GM18873 (cell line): ENCODE results near the gene MIS12.
A peak's percentile ranks its signal among the peaks of the same experiment; 100 is the strongest.

Experiments used
- ATAC-seq: cut with Tn5 transposase; IDR thresholded peaks from one replicate; pipeline ENCODE4 v1.9.1; 2021; ENCODE audit warnings: mild to moderate bottlenecking, moderate library complexity, moderate number of reproducible peaks; ENCODE audit not compliant: unreplicated experiment, low FRiP score

Gene MIS12, protein sequence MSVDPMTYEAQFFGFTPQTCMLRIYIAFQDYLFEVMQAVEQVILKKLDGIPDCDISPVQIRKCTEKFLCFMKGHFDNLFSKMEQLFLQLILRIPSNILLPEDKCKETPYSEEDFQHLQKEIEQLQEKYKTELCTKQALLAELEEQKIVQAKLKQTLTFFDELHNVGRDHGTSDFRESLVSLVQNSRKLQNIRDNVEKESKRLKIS

DNA sequence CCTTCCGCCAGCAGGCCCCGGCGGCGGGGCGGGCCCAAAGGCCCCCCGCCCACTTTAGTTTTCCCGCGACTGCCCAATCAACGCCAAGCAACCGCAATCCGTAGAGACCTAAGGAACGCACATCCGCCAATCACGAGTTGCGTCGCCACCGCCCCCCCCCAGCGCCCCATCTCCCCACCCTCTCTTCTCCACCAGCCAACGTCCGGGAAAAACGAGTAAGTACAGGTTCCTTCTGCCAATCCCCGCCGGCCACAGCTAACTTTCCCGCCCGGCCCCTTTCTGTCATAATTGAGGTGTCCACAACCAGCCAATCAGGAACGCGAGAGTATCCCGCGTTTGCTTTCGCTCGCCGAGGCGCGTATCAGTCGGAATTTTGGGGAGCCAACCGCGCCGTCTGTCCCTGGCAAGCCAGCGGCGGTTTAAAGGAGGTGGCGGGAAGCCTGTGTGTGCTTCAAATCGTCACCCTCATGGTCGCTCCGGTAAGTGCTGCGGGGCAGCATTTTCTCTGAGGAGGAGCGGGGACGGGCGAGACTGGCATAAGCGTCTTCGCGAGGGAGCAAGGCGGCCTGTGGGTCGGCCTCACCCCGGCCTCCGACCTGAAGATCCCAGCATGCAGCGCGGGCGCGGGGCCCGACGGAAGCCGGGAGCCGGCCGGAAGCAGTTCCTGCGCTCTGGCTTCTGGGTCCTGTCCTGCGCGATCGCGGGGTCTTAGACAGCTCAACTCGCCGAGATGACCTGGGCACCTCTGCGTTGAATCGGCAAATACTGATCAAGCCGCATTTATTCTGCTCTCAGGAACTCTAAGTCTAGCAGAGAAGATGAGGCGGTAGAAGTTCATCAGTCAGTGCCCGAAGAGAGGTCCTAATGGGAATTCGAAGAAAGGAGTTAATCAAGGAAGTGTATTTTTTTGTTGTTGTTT is at the start of gene MIS12:
TSS of gene MIS12 (plus strand) at position 361 of the 919 bp plus-strand sequence. CDS start 2,297 bp downstream, outside the sequence.
- ATAC-seq: peak; percentile 78

DNA sequence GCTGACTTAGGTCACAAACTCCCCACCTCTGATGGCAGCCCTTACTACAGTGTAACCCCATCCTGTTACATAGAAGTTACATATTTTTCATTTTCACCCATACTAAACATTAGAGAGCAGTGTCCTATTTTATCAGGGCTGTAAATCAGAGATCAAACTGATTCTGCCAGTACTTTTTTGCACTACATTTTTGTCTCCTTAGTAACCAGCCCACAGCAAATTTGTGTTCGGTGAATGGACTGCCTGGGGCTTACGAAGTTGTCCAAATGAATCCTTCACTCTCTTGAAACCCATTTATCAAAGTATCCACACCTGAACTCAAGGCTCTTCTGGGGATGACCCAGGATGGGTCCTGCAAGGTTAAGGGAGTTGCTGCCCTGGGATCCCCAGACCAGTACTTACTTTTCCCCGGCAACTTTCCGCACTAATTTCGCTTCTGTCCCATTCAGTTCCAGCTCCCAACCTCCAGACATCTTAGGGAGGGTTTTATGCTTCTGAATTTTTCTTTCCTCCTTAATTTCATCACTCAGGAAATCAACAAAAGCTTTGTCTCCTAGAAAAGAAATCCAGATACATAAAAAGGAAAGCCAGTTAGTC is 48.5 kb upstream of the MIS12 start:
- ATAC-seq: no peak

DNA sequence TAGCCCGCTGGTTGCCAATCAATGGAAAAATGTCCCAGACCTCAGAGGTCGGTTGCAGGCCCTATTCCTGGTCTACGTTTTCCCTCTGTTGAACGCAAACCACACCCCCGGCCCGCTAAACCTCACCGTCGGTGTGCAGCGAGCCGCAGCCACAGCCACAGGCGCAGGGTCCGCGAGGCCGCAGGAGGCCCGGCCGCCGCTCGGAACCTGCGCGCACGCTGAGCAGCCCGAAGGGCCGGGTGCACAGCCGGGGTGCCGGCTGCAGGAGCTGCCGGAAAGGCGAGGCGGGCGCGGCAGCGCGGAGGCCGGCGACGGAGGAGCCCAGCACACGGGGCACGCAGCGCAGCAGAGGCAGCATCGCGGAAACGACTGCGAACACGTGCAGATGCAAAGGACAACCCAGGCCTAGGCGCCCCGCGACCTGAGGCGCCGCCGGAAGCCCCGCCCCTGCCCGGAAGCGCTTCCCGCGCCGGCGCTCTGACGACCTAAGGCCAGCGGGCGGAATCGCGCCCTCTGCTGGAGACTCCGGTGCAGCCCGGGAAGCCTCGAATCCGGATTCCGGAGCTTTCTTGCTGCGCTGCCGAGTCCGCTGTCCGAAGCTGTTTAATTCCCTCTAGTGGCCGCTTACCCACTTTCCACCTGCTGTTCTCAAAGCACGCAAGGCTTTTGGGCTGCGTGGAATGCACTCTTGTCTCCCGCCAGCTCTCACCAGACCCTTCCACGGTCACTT is 47.5 kb upstream of the MIS12 start, which contains the start of gene C1QBP:
TSS of gene C1QBP (minus strand) at position 440 of the 730 bp plus-strand sequence. CDS start at position 358, 82 bp downstream.
- peak; percentile 65 for ATAC-seq

DNA sequence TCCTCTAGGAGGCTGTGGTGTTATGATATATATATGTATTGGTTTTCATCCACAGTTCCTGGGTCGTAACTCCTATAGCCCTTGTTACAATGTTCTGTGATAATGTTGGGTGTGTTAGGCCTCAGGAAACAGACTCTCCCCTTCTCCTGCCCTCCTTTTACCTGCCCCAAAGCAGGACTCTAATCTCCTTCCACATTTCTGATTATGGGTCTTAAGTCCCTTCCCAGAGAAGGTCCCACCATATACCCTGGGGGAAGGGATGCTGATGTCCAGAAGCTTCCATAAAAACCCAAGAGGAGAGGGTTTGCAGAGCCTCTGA is 47.0 kb upstream of the MIS12 start:
- ATAC-seq: no peak

DNA sequence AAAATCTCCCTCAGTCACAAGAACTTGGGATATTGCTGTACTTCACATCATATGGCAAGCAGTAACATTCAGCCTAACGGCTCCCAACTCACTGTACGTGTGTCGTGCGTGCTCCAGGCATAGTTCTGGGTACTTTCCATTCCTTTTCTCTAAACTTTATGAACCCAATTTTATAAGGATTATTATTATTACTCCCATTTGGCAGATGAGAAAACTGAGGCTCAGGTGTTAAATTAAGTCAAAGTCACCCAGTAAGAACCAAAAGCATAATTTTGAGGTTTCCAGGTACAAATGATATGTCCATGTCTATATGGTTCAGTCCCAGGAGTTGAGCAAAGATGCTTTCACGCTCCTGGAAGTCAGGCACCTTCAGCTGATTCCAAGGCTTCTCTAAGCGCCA is 42.6 kb upstream of the MIS12 start:
- ATAC-seq: no peak

DNA sequence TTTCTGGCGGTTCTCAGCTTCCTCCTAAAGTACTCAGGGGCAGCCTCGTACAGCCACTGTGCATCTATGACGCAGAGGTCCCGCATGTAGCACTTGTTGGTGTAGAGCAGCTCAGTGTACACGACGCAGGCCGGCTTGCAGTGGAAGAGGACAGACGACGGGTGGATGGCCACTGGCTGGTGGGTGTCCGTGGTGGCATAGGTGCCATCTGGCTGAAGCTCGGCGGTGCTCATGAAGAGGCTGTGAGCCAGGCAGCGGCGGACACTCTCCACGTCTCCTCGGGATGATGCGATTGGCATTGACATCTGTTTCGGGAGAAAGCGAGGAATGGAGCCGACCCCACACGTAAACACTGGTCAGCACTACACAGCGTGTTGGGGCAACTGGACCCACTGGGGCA is 42.2 kb upstream of the MIS12 start:
- ATAC-seq: no peak

DNA sequence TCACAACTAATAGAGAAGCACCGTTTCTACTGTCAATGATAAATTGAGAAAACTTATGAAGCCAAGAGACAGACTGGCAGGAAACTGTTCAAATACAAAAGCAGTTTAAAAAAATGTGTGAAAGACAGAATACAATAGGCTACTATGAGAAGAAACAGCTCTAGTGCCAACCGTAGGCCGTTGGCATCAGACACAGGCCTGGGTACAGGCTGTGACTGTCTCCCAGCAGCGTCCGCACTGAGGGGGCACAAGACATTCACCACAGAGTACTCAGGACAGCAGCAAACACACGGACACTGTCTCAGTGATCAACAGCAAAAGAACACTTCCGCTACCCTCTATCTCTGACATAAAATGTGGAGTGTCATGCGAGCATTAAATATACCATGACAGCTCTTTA is 39.6 kb upstream of the MIS12 start:
- no peak for ATAC-seq

DNA sequence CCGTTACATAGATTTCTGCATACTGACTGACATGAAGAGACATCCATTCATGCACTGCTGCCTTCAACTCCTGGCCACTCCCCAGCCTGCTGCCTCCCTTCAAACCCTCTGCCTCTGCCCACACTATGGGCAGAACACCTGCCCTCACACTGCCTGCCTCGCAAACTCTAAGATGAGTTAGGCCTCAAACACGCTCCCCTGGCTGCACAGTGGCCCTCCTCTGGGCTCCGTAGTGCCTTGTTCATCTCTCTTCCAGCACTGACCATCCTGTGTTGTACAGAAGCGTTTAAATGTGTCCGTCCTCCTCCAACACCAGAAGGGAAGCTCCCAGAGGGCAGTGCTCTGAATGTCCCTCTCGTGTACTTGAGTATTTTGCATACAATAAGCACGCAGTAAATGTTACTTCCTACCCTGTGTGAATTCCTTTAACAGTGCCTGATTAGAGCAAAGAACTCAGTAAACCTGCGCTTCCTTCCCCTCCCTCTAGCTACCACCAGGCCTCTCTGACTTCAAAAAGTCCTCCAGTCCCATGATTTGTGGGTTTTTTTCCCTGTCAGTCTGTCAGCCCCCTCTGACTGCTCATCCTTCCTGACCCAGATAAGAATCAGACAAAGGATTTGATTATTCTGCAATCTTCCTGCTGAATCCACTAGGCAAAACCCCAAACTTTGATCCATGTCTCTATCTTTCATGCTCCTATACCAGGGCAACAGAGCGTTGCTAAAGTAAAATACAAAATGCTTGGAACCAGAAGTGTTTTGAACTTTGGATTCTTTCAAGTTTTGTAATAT is 21.5 kb upstream of the MIS12 start:
- no peak for ATAC-seq

DNA sequence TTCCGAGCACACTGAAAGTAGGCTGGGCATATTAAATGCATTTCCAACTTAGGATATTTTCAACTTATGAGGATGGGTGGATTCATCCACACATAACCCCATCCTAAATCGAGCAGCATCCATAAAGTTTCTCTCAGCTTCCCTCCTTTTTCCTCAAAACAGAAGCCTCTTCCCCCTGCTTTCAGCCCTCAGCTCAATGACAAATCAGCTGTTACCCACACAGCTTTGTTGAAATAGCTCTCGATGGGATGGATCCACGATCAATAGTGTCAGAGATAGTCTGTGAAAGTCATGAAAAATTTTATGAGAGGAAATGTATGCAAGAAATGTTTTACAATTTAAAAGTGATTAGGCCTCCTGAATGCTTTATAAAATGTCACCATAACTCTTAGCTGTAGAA is 20.1 kb upstream of the MIS12 start:
- no peak for ATAC-seq

DNA sequence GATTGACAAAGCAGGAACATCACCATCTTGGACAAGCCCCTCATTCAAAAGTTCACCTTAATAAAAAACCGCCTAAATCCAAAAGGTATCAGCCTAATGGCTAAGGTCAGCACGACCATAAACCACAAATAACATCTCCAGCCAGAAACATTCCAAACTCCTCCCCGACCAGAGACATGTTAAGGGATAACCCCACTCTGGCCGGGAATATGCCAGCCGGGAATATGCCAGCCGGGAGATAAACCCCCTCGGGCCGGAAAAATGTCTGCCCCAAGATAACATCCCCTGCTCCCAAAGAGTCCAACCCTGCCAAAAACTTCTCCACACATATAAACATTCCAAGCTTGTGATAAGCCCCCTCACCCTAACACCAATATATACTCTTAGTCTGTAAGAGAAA is 18.9 kb upstream of the MIS12 start:
- no peak for ATAC-seq

DNA sequence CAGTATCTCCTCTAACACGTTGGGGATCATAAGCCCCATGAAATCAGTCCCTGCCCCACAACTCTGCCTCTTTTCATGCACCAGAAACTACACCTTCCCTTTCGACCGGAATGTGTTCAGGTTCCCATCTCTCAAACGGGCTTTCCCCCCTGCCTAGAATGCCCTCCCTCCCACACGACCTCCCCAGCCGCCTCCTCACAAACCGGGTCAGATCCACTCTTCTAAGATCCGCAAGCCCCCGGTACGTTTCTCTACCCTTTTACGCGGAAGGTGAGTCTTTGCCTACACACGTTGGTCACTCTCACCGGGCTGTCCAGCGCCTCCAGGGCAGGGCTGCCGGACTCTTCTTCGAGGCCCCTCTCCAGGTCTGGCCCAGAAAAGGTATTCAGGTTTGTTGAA is 18.3 kb upstream of the MIS12 start:
- ATAC-seq: no peak

DNA sequence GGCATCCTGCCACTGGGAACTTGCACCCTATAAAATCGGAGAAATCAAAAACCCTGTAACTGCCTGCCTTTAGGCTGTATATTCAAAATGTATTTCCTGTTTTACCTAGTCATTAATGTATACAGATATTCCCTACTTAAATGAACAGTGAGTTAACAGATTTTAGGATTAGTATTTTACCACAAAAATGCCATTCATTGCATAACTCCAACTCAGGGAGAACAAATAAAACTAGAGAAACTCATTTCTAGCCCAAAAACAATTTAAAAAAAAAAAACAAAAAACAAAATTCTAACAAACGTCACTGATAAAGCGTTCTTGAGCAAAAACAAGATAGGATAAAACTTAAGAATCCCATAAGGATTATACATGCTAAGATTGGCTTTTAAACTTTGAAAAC is 13.9 kb upstream of the MIS12 start:
- no peak for ATAC-seq

DNA sequence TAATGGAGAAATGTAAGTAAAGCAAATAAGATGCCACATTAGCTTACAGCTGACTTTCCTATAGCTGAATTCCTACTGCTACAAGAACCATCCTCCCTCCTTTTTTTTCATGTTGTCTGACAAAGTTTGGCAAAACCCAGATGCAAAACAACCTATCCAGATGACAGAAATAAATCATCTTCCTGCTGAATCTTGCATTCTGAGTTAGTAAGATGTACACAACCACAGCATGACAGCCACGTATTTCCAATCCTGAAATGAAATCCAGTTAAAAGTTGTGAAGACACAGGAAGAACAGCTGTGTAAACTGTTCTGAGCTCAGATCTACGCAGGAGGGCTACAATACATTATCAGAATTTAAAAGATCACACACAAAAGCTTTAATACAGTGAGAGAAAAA is 12.5 kb upstream of the MIS12 start:
- no peak for ATAC-seq

DNA sequence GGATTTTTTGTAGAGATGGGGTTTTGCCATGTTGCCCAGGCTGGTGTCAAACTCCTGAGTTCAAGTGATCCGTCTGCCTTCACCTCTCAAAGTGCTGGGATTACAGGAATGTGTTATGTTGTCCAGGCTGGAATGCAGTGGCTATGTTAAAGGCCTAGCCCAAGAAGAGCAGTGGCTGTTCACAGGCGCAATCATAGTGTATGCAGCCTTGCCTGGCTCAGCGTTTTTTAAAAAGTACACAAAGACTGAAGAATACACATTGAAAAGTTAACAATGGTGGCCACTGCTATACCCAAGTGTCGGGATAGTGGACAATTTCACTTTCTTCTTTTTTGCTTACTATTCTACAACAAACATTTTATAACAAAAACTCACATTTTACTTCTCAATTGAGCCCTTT is 7.4 kb upstream of the MIS12 start:
- ATAC-seq: no peak

DNA sequence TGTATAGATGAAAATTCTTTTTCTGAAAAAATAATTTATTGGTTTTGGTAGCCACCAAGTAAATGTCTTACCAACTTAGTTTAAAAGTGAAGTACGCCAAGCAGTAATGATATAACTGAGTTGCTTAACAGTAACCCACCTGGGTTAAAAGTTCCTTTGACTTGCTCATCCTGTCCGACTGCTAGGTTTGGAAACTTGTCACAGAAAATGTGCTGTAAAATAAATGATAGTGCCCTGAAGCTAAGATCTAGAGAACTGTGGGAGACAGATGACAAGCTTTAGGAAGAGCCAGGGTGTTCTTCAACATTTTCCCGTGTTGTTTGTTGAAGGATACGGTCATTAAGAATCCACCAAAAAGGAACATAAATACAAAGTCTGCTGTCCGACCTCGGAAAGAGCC is 5.4 kb upstream of the MIS12 start:
- ATAC-seq: no peak

DNA sequence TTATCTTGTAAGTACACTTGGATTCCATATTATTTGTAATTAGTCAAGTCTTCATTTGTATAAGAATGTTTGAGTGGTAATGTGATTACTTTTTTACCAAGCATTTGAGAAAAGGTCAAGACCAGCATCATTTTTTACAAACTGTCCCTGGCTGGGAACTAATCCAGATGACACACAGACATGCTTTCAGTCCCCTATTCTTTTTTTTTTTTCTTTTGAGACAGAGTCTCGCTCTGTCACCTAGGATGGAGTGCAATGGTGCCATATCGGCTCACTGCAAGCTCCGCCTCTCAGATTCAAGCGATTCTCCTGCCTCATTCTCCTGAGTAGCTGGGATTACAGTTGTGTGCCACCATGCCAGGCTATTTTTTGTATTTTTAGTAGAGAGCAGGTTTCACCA is 4.9 kb upstream of the MIS12 start:
- no peak for ATAC-seq

DNA sequence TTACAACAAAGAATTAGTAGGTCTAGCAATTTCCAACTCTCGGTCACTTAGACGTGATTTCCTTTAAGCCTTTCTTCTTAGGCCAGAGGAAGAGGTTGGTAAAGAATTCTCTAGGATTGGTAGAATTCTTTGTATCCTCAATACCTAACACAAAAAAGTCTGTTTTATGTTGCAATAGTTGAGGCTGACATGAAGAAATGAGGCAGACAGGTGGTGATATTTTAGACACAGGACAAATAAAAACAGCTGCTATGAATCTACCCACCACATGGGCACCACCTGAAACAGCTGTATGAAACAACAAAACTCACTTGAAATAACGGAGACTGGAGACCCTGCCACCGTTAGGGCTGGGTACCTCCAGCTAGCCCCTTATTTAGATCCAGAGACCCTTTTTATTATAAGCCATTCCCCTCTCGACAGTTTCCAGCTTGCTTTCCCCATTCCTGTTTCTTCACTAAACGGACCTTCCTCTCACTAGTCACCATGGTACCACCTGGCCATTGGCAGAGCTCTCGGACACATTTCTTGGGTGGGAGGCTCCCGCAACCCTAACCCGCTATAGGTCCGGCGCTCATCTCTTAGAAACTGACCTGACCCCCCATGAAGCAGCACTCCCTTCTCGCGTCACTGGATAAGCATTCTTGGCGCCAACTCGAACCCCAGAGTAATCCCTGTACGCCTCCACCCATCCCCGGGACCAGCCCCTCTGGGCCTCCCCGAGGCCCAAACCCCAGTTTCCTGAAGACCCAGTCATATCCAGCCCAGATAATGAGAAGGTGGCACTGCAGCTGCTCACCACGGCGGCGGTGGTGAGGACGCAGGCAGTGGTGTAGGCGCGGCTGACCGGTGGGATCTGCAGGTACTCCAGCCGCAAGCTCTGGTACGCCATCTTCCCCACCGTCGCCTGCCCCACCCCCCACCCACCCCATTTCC is 828 bp upstream of the MIS12 start, which contains the start of gene DERL2:
TSS of gene DERL2 (minus strand) at position 909 of the 936 bp plus-strand sequence. CDS start at position 892, 17 bp downstream.
- peak; percentile 24 for ATAC-seq

DNA sequence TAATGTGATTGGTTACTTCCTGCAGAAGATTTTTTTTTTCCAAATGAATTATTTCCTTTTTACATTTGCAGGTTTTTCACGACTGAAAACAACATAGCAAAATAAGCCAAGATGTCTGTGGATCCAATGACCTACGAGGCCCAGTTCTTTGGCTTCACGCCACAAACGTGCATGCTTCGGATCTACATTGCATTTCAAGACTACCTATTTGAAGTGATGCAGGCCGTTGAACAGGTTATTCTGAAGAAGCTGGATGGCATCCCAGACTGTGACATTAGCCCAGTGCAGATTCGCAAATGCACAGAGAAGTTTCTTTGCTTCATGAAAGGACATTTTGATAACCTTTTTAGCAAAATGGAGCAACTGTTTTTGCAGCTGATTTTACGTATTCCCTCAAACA is 2.4 kb downstream of the MIS12 start:
- no peak for ATAC-seq

DNA sequence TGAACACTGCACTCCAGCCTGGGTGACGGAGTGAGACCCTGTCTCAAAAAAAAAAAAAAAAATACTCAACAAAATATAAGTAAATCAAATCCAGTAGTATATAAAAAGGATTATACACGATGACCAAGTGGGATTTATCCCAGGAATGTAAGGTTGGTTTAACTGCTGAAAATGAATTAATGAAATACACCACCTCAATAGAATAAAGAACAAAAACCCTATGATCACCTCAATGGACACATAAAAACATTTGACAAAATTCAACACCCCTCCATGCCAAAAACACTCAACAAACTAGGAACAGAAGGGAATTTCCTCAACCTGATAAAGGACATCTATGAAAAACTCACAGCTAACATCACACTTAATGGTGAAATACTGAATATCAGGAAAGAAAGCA is 6.6 kb downstream of the MIS12 start:
- ATAC-seq: no peak
